Measurements from ENCODE around the gene COL25A1.
A peak's percentile ranks its signal among the peaks of the same experiment; 100 is the strongest.

COL25A1 gene

GRCh38 chr4:108838451-108838850 is 464.0 kb downstream of the COL25A1 start:
- H3K4me3 ChIP-seq (ENCODE audit: low read depth, low read length), result no peak overlapping the region
- TF ChIP-seq CTCF (IDR thresholded peaks at IDR 0.05; ENCODE audit: low read depth, low read length), result no peak

- peak; percentile 42; the same call in 1 of the 2 replicates for TF ChIP-seq CTCF (IDR thresholded peaks at IDR 0.05; ENCODE audit: low read depth, low read length)
These were observed 467.5 kb downstream of the COL25A1 start for GRCh38 chr4:108834835-108835384.

GRCh38 chr4:108834166-108834834 is 468.2 kb downstream of the COL25A1 start:
- no peak overlapping the region for H3K4me3 ChIP-seq (ENCODE audit: low read depth, low read length)
- TF ChIP-seq CTCF (IDR thresholded peaks at IDR 0.05; ENCODE audit: low read depth, low read length), result no peak

More at GRCh38 chr4:108834835-108835384, 467.5 kb downstream of the COL25A1 start:
- H3K4me3 ChIP-seq (ENCODE audit: low read depth, low read length), result no peak overlapping the region

- no peak for TF ChIP-seq CTCF (IDR thresholded peaks at IDR 0.05; ENCODE audit: low read depth, low read length)
- H3K4me3 ChIP-seq (ENCODE audit: low read depth, low read length), result no peak overlapping the region
These were observed 469.4 kb downstream of the COL25A1 start for GRCh38 chr4:108833046-108833445.

GRCh38 chr4:108831886-108832285 is 470.6 kb downstream of the COL25A1 start:
- no peak for TF ChIP-seq CTCF (IDR thresholded peaks at IDR 0.05; ENCODE audit: low read depth, low read length)
- H3K4me3 ChIP-seq (ENCODE audit: low read depth, low read length), result no peak overlapping the region

- no peak for TF ChIP-seq CTCF (IDR thresholded peaks at IDR 0.05; ENCODE audit: low read depth, low read length)
- no peak overlapping the region for H3K4me3 ChIP-seq (ENCODE audit: low read depth, low read length)
These were observed 471.2 kb downstream of the COL25A1 start for GRCh38 chr4:108831291-108831690.

- TF ChIP-seq CTCF (IDR thresholded peaks at IDR 0.05; ENCODE audit: low read depth, low read length), result no peak
- no peak overlapping the region for H3K4me3 ChIP-seq (ENCODE audit: low read depth, low read length)
These were observed 471.8 kb downstream of the COL25A1 start for GRCh38 chr4:108830509-108831244.
